Activated T-helper 1 cell treated with anti-CD3 and anti-CD28 coated beads, Interleukin-12 subunit alpha, Interleukin-12 subunit beta, Interleukin-2, Interleukin-4 antibody, amounts not matched to agents 30 ng/mL and 10 ng/mL and 1 ng/mL, durations not matched to agents 14 hours and 24 hours and 36 hours (primary cell): ENCODE data around the gene KNTC1. TPM values are rescaled to one million over a fixed set of nuclear protein-coding genes. Genes with fewer than 3 reads are reported as not detected.

ENCODE experiments used
- total RNA-seq: library from RNA; stranded (reverse); gene quantifications from 2 replicates; pipeline ENCODE4 v1.2.3, GENCODE V29; 2022

Gene KNTC1
- total RNA-seq, 1 donor from 2014 or later: 126 TPM

Other genes starting within 250 kb of the KNTC1 start
- 64.1 and 71.9 TPM in 2 replicates for gene CLIP1, start 104.6 kb upstream of the KNTC1 start, total RNA-seq
- 42.5 and 48.4 TPM in 2 replicates for gene ZCCHC8, start 26.3 kb upstream of the KNTC1 start, total RNA-seq
- gene RSRC2, start 313 bp upstream of the KNTC1 start, total RNA-seq: 101 and 103 TPM in 2 replicates
- gene HCAR2, start 176.1 kb downstream of the KNTC1 start, total RNA-seq: 0.52 and 0.61 TPM in 2 replicates
- 0.62 and 0.66 TPM in 2 replicates for gene HCAR3, start 189.6 kb downstream of the KNTC1 start, total RNA-seq
- gene HCAR1, start 203.6 kb downstream of the KNTC1 start, total RNA-seq: 7.6 and 8.6 TPM in 2 replicates
- 87.6 and 88.7 TPM in 2 replicates for gene DENR, start 225.6 kb downstream of the KNTC1 start, total RNA-seq
- gene CCDC62, start 247.3 kb downstream of the KNTC1 start, total RNA-seq: 0.93 and 1.3 TPM in 2 replicates